K562 (cell line): ENCODE data around the gene ZBTB9. TPM values are rescaled to one million over a fixed set of nuclear protein-coding genes. Genes with fewer than 3 reads are reported as not detected.

Experiments used
- CBFB ChIP-seq: sonication (generic); formaldehyde crosslinking; IDR thresholded peaks from 2 replicates; pipeline ENCODE4 v1.4.0; 2020; ENCODE audit warnings: mild to moderate bottlenecking, missing genetic modification reagents
- CC2D1A ChIP-seq: fragments of 450-650 bp; IDR thresholded peaks from 2 replicates; pipeline ENCODE4 v1.6.1; 2017; ENCODE audit warnings: mild to moderate bottlenecking
- CCAR2 ChIP-seq: fragments of 200-400 bp; formaldehyde crosslinking; IDR thresholded peaks from 2 replicates; pipeline ENCODE4 v1.6.1; 2017; ENCODE audit warnings: mild to moderate bottlenecking, low read depth, low read length
- CXXC5 ChIP-seq: fragments of 250-450 bp; sonication (Bioruptor Pico); IDR thresholded peaks from 2 replicates; pipeline ENCODE4 v1.8.0; 2022; ENCODE audit warnings: inconsistent platforms, mild to moderate bottlenecking, moderate library complexity
- ESRRA ChIP-seq: fragments of 450-650 bp; IDR thresholded peaks from 2 replicates; pipeline ENCODE4 v1.6.1; 2014; ENCODE audit warnings: low read depth, mild to moderate bottlenecking, moderate library complexity, borderline replicate concordance
- ETV1 ChIP-seq: fragments of 450-650 bp; conservative IDR thresholded peaks from 2 replicates; pipeline ENCODE4 v1.6.1; 2016; ENCODE audit warnings: missing genetic modification characterization, control low read depth, low read depth, missing compliant biosample characterization
- ETV5 ChIP-seq: sonication (generic); formaldehyde crosslinking; IDR thresholded peaks from 2 replicates; pipeline ENCODE4 v1.4.0; 2020; ENCODE audit warnings: low read depth, mild to moderate bottlenecking, missing genetic modification reagents
- HIVEP1 ChIP-seq: fragments of 250-450 bp; sonication (Bioruptor Pico); IDR thresholded peaks from 2 replicates; pipeline ENCODE4 v1.4.0; 2020; ENCODE audit warnings: mild to moderate bottlenecking
- HSF4 ChIP-seq: fragments of 250-450 bp; sonication (Bioruptor Pico); IDR thresholded peaks from 2 replicates; pipeline ENCODE4 v2.1.2; 2022; ENCODE audit warnings: mild to moderate bottlenecking, moderate library complexity, borderline replicate concordance
- LARP7 ChIP-seq: fragments of 450-650 bp; IDR thresholded peaks from 2 replicates; pipeline ENCODE4 v1.6.1; 2016
- MYC ChIP-seq, 2 experiments: fragments of 250-450 bp in 1 of 2; sonication (Bioruptor Pico) in 1 of 2; IDR thresholded peaks; 2 replicates each; pipeline versions ENCODE4 v1.5.1 to v1.6.1; 2012 to 2021; ENCODE audit warnings: low read depth in 2 of 2, borderline replicate concordance in 1 of 2, improper control_type of control experiment in 1 of 2, low read length in 1 of 2, mild to moderate bottlenecking in 1 of 2, moderate library complexity in 1 of 2
- MYNN ChIP-seq, 2 experiments: sonication (generic); formaldehyde crosslinking in 1 of 2; IDR thresholded peaks; 2 replicates each; pipeline versions ENCODE4 v1.5.0 to v1.6.1; 2016 to 2020; ENCODE audit warnings: antibody characterized with exemption in 1 of 2, missing genetic modification reagents in 1 of 2
- POLR2AphosphoS2 ChIP-seq: IDR thresholded peaks from 2 replicates; pipeline ENCODE4 v1.6.1; 2012; ENCODE audit warnings: low read length, improper control_type of control experiment
- POLR2H ChIP-seq: IDR thresholded peaks from 2 replicates; pipeline ENCODE4 v1.6.1; 2016; ENCODE audit warnings: missing genetic modification characterization, low read depth, mild to moderate bottlenecking, control low read depth, missing compliant biosample characterization, moderate library complexity
- SREBF1 ChIP-seq: fragments of 150-350 bp; IDR thresholded peaks from 2 replicates; pipeline ENCODE4 v1.6.1; 2014; ENCODE audit warnings: antibody characterized with exemption, low read depth, low read length, borderline replicate concordance
- ZNF41 ChIP-seq: fragments of 250-450 bp; sonication (Bioruptor Pico); conservative IDR thresholded peaks from 2 replicates; pipeline ENCODE4 v1.4.0; 2020; ENCODE audit warnings: mild to moderate bottlenecking
- polyA plus RNA-seq, 8 experiments: library from polyadenylated mRNA; depleted of rRNA in 4 of 8; stranded (reverse) in 5 of 8; unstranded in 3 of 8; fragments of >200 nt; fragmentation: Nextera tagmentation in 2 of 8; fragmentation: Illumina TruSeq in 1 of 8; extraction: Ambion mirVana in 2 of 8; extraction: Trizol in 1 of 8; gene quantifications; 2 replicates each; pipeline versions ENCODE4 v1.2.1 to v1.2.3, GENCODE V29; 2011 to 2014; ENCODE audit warnings: inconsistent platforms in 1 of 8, missing spikeins in 1 of 8
- total RNA-seq, 7 experiments: library from RNA; depleted of rRNA in 6 of 7; stranded (reverse); fragments of >200 nt in 6 of 7; fragmentation: Illumina TruSeq in 2 of 7; extraction: Trizol in 2 of 7; gene quantifications; 2 replicates each; pipeline versions ENCODE4 v1.2.1 to v1.2.3, GENCODE V29; 2011 to 2021; ENCODE audit warnings: low replicate concordance in 1 of 7
- TF ChIP-seq, protein P1 (sequence below): fragments of 250-450 bp; sonication (Bioruptor Pico); IDR thresholded peaks from 2 replicates; pipeline ENCODE4 v1.4.0; 2020
- TF ChIP-seq, protein P2 (sequence below): fragments of 450-650 bp; formaldehyde crosslinking; IDR thresholded peaks from 2 replicates; pipeline ENCODE4 v1.4.0; 2020; ENCODE audit warnings: mild to moderate bottlenecking, moderate library complexity
- TF ChIP-seq, protein P3 (sequence below), 3 experiments: IDR thresholded peaks in 2 of 3; conservative IDR thresholded peaks in 1 of 3; 2 replicates each; pipeline ENCODE4 v1.5.1; 2011 to 2012; ENCODE audit warnings: low read length in 3 of 3, mild to moderate bottlenecking in 3 of 3, control low read depth in 2 of 3, improper control_type of control experiment in 1 of 3, inconsistent platforms in 1 of 3, low read depth in 1 of 3, mixed read lengths in 1 of 3, moderate library complexity in 1 of 3; ENCODE audit not compliant: insufficient read depth in 2 of 3
- TF ChIP-seq, protein P4 (sequence below), 2 experiments: fragments of 450-650 bp; conservative IDR thresholded peaks; 2 replicates each; pipeline ENCODE4 v1.6.1; 2017; ENCODE audit warnings: mild to moderate bottlenecking in 2 of 2, moderate library complexity in 2 of 2

Gene ZBTB9
- total and polyA plus RNA-seq, 9 of the 15 experiments (the other 6 are each of a cell fraction or from before 2014, with no cell fraction given): 1.9 to 19.5 (median 10.4) TPM

DNA sequence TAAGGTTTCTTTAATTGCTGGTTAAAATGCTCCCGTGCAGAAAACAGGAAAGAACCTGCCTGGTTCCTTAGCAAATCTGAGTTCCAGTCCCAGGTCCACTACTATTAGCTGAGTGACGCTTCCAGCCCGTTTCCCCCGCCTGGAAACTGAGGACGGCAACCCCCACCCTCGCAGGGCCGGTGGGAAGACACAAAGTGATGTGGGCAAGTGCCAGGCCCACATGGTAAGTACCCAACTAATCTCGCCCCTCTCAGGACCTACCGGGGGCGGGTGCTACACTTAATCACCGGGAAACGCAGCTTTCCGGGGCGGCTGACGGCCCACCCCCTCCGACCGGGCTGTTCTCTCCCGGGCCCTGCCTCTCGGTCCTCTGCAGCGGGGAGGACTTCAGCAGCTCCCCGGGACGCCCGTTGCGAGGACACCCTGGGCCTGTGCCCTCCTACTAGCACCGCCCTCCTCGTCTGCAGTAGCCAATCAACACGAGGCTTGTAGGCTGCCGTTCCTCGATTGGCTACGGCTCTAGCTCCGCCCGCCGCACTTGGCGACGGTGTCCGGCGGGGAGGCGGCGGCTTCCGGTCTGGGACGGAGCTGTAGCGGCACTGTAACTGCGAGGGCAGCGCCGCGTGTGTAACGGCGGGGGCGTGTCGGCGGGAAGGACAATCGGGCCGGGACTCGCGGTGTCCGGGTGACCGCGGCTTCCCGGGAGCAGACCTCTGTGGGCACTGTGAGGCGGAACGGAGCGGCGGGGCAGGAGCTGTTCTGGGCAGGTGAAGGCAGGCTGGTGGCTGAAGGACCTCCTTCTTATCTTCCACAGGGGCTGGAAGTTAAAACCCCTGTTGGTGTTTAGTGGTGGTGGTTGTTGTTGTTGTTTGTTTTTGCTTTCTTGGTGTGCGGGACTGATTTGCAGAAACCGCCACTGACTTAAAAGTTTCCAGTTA, at the start of gene ZBTB9 (continued):
- TF ChIP-seq, protein P1, sequence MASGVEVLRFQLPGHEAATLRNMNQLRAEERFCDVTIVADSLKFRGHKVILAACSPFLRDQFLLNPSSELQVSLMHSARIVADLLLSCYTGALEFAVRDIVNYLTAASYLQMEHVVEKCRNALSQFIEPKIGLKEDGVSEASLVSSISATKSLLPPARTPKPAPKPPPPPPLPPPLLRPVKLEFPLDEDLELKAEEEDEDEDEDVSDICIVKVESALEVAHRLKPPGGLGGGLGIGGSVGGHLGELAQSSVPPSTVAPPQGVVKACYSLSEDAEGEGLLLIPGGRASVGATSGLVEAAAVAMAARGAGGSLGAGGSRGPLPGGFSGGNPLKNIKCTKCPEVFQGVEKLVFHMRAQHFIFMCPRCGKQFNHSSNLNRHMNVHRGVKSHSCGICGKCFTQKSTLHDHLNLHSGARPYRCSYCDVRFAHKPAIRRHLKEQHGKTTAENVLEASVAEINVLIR (CRISPR knock-in tag): 0 out of 2 replicates have a peak, but pooled peaks have one; percentile 68
- TF ChIP-seq, protein P2, sequence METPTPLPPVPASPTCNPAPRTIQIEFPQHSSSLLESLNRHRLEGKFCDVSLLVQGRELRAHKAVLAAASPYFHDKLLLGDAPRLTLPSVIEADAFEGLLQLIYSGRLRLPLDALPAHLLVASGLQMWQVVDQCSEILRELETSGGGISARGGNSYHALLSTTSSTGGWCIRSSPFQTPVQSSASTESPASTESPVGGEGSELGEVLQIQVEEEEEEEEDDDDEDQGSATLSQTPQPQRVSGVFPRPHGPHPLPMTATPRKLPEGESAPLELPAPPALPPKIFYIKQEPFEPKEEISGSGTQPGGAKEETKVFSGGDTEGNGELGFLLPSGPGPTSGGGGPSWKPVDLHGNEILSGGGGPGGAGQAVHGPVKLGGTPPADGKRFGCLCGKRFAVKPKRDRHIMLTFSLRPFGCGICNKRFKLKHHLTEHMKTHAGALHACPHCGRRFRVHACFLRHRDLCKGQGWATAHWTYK (CRISPR knock-in tag): peak; percentile 23; the same call in 1 of the 2 replicates
- TF ChIP-seq POLR2AphosphoS2 (peak; percentile 93), MYC (IDR thresholded peaks at IDR 0.05; ENCODE audit: low read depth, low read length) (peak; percentile 96), MYC (CRISPR knock-in tag; IDR thresholded peaks at IDR 0.05; ENCODE audit: borderline replicate concordance, low read depth) (0 out of 2 replicates have a peak, but pooled peaks have one; percentile 19), HSF4 (CRISPR knock-in tag) (0 out of 2 replicates have a peak, but pooled peaks have one; percentile 14), ETV5 (CRISPR knock-in tag) (peak; percentile 94), CC2D1A (peak; percentile 38; the same call in 1 of the 2 replicates), ESRRA (peak; percentile 81; the same call in 1 of the 2 replicates), ZNF41 (CRISPR knock-in tag) (no peak), CXXC5 (peak; percentile 96), CBFB (0 out of 2 replicates have a peak, but pooled peaks have one; percentile 23), ETV1 (tag) (peak; percentile 83), LARP7 (0 out of 2 replicates have a peak, but pooled peaks have one; percentile 74), POLR2H (tag) (peak; percentile 81; the same call in 1 of the 2 replicates), HIVEP1 (CRISPR knock-in tag) (peak; percentile 24; the same call in 1 of the 2 replicates), MYNN (IDR thresholded peaks at IDR 0.05) (peak; percentile 73; the same call in 1 of the 2 replicates), MYNN (CRISPR knock-in tag; IDR thresholded peaks at IDR 0.05) (no peak), CCAR2 (no peak), SREBF1 (no peak)
- TF ChIP-seq, protein P3, sequence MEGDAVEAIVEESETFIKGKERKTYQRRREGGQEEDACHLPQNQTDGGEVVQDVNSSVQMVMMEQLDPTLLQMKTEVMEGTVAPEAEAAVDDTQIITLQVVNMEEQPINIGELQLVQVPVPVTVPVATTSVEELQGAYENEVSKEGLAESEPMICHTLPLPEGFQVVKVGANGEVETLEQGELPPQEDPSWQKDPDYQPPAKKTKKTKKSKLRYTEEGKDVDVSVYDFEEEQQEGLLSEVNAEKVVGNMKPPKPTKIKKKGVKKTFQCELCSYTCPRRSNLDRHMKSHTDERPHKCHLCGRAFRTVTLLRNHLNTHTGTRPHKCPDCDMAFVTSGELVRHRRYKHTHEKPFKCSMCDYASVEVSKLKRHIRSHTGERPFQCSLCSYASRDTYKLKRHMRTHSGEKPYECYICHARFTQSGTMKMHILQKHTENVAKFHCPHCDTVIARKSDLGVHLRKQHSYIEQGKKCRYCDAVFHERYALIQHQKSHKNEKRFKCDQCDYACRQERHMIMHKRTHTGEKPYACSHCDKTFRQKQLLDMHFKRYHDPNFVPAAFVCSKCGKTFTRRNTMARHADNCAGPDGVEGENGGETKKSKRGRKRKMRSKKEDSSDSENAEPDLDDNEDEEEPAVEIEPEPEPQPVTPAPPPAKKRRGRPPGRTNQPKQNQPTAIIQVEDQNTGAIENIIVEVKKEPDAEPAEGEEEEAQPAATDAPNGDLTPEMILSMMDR (IDR thresholded peaks at IDR 0.05 in 2 of 3, conservative IDR thresholded peaks at IDR 0.05 in 1 of 3; ENCODE audit: insufficient read depth in 2 of 3, low read depth in 1 of 3, low read length in 3 of 3): peak in 1 of 3 experiments; percentile 19; a peak in 2 of 6 replicates
- TF ChIP-seq, protein P4, sequence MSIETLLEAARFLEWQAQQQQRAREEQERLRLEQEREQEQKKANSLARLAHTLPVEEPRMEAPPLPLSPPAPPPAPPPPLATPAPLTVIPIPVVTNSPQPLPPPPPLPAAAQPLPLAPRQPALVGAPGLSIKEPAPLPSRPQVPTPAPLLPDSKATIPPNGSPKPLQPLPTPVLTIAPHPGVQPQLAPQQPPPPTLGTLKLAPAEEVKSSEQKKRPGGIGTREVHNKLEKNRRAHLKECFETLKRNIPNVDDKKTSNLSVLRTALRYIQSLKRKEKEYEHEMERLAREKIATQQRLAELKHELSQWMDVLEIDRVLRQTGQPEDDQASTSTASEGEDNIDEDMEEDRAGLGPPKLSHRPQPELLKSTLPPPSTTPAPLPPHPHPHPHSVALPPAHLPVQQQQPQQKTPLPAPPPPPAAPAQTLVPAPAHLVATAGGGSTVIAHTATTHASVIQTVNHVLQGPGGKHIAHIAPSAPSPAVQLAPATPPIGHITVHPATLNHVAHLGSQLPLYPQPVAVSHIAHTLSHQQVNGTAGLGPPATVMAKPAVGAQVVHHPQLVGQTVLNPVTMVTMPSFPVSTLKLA (conservative IDR thresholded peaks at IDR 0.05): peak; percentile 98 to 99
